Neuronal stem cell (in vitro differentiated cells): Measurements from ENCODE around the gene ZNF181.
A peak's percentile ranks its signal among the peaks of the same experiment; 100 is the strongest.

Experiments
- DNase-seq: peaks from one replicate; pipeline ENCODE4 v3.0.0-alpha.2; 2013; ENCODE audit warnings: low spot score
- H2AFZ ChIP-seq: one replicate; pipeline ENCODE4 v1.6.1; 2013; ENCODE audit warnings: mild to moderate bottlenecking, low read length, inconsistent platforms
- H2AK5ac ChIP-seq: 2 replicates; pipeline ENCODE4 v1.6.1; 2013; ENCODE audit warnings: low read depth, mild to moderate bottlenecking, inconsistent platforms, low read length, moderate library complexity, mixed read lengths
- H2BK120ac ChIP-seq: 2 replicates; pipeline ENCODE4 v1.6.1; 2013; ENCODE audit warnings: low read depth, mild to moderate bottlenecking, inconsistent platforms, low read length, moderate library complexity, mixed read lengths
- H2BK12ac ChIP-seq: one replicate; pipeline ENCODE4 v1.6.1; 2013; ENCODE audit warnings: low read length, inconsistent platforms
- H2BK15ac ChIP-seq: 2 replicates; pipeline ENCODE4 v1.6.1; 2013; ENCODE audit warnings: mild to moderate bottlenecking, low read length, inconsistent platforms, mixed read lengths
- H2BK5ac ChIP-seq: one replicate; pipeline ENCODE4 v1.6.1; 2013; ENCODE audit warnings: inconsistent platforms, mild to moderate bottlenecking, low read length, moderate library complexity
- H3K14ac ChIP-seq: one replicate; pipeline ENCODE4 v1.6.1; 2013; ENCODE audit warnings: low read length, inconsistent platforms
- H3K18ac ChIP-seq: 2 replicates; pipeline ENCODE4 v1.6.1; 2013; ENCODE audit warnings: low read length, inconsistent platforms
- H3K23ac ChIP-seq: 2 replicates; pipeline ENCODE4 v1.6.1; 2013; ENCODE audit warnings: low read depth, mild to moderate bottlenecking, mixed read lengths, low read length, inconsistent platforms; ENCODE audit not compliant: poor library complexity
- H3K27ac ChIP-seq: replicated peaks from 3 replicates; pipeline ENCODE4 v1.5.1; 2013; ENCODE audit warnings: low read length, inconsistent platforms
- H3K27me3 ChIP-seq, 3 experiments: 2 replicates each; pipeline ENCODE4 v1.6.1; 2013; ENCODE audit warnings: low read length in 3 of 3, mild to moderate bottlenecking in 2 of 3, inconsistent platforms in 1 of 3, low read depth in 1 of 3, mixed read lengths in 1 of 3, moderate library complexity in 1 of 3; ENCODE audit not compliant: control insufficient read depth in 3 of 3, insufficient read depth in 3 of 3
- H3K36me3 ChIP-seq, 2 donors: replicated peaks in 1 of 2; 2 replicates each; pipeline ENCODE4 v1.6.1; 2013; ENCODE audit warnings: low read length in 2 of 2; ENCODE audit not compliant: control insufficient read depth in 2 of 2, insufficient read depth in 2 of 2
- H3K4ac ChIP-seq: 2 replicates; pipeline ENCODE4 v1.6.1; 2013; ENCODE audit warnings: inconsistent platforms, mild to moderate bottlenecking, low read length, moderate library complexity
- H3K4me1 ChIP-seq, 2 donors: 1 replicate in 1 of 2; 2 replicates in 1 of 2; pipeline ENCODE4 v1.6.1; 2013; ENCODE audit warnings: low read length in 2 of 2, low read depth in 1 of 2; ENCODE audit not compliant: control insufficient read depth in 2 of 2, insufficient read depth in 1 of 2
- H3K4me2 ChIP-seq: one replicate; pipeline ENCODE4 v1.6.1; 2013; ENCODE audit warnings: mild to moderate bottlenecking, low read length, inconsistent platforms; ENCODE audit not compliant: insufficient read depth, poor library complexity, severe bottlenecking
- H3K4me3 ChIP-seq, 2 donors: 2 replicates each; pipeline ENCODE4 v1.5.1; 2013; ENCODE audit warnings: low read length in 2 of 2, mild to moderate bottlenecking in 2 of 2, inconsistent platforms in 1 of 2, moderate library complexity in 1 of 2
- H3K79me1 ChIP-seq: one replicate; pipeline ENCODE4 v1.6.1; 2013; ENCODE audit warnings: low read depth, mild to moderate bottlenecking, inconsistent platforms, low read length, moderate library complexity
- H3K9ac ChIP-seq: one replicate; pipeline ENCODE4 v1.6.1; 2013; ENCODE audit warnings: mild to moderate bottlenecking, low read depth, low read length, inconsistent platforms; ENCODE audit not compliant: poor library complexity
- H3K9me3 ChIP-seq, 2 donors: replicated peaks in 1 of 2; 2 replicates each; pipeline versions ENCODE3 to v1.6.1; 2013; ENCODE audit warnings: low read length in 2 of 2, mild to moderate bottlenecking in 2 of 2, inconsistent platforms in 1 of 2, low read depth in 1 of 2, mixed read lengths in 1 of 2, moderate library complexity in 1 of 2; ENCODE audit not compliant: control insufficient read depth in 2 of 2, insufficient read depth in 1 of 2
- H4K8ac ChIP-seq: one replicate; pipeline ENCODE4 v1.6.1; 2013; ENCODE audit warnings: low read depth, mild to moderate bottlenecking, inconsistent platforms, low read length, moderate library complexity
- H4K91ac ChIP-seq: one replicate; pipeline ENCODE4 v1.6.1; 2013; ENCODE audit warnings: low read length, low read depth, mild to moderate bottlenecking, inconsistent platforms; ENCODE audit not compliant: poor library complexity
- WGBS, 2 donors: extraction: QIAGEN DNeasy Blood & Tissue Kit; methylation state at CpG; one replicate each; pipeline ENCODE4 v1.1.7; 2013; ENCODE audit warnings: missing lambda C conversion rate in 2 of 2, mixed read lengths in 1 of 2; ENCODE audit not compliant: insufficient read length in 2 of 2, insufficient replicate concordance in 1 of 2; ENCODE audit errors: extremely low coverage in 2 of 2; 5-methylcytosine and 5-hydroxymethylcytosine counted together

ZNF181 gene

GRCh38 chr19:34722353-34722752, 11.7 kb upstream of the ZNF181 start:
- H2BK12ac ChIP-seq = no peak overlapping the region
- H3K4me3 ChIP-seq = no peak overlapping the region
- H3K18ac ChIP-seq = no peak overlapping the region
- H2AK5ac ChIP-seq = no peak overlapping the region
- no CpG with 5 or more reads among the region's 11 CpGs for WGBS, 2 donors
- no peaks in the 10 kb centered on the region for H3K4me1 ChIP-seq
- H3K9me3 ChIP-seq = peaks cover 0 to 3% of the 10 kb centered on the region in 2 donors
- no peak overlapping the region for H2BK120ac ChIP-seq
- H4K91ac ChIP-seq = no peak overlapping the region
- no peak overlapping the region for H3K14ac ChIP-seq
- H2BK5ac ChIP-seq = no peak overlapping the region
- H3K23ac ChIP-seq = no peak overlapping the region
- no peak overlapping the region for H2AFZ ChIP-seq
- DNase-seq = no peak
- H4K8ac ChIP-seq = no peak overlapping the region
- no peaks in the 10 kb centered on the region for H3K36me3 ChIP-seq
- H3K27me3 ChIP-seq = peaks cover 0 to 17% (median 0%) of the 10 kb centered on the region in 3 experiments
- no peak overlapping the region for H3K4me2 ChIP-seq
- H3K9ac ChIP-seq = no peak overlapping the region
- no peak overlapping the region for H2BK15ac ChIP-seq
- H3K27ac ChIP-seq = no peak overlapping the region
- no peaks in the 10 kb centered on the region for H3K79me1 ChIP-seq
- H3K4ac ChIP-seq = no peak overlapping the region

GRCh38 chr19:34725400-34725799, 8.6 kb upstream of the ZNF181 start:
- H2BK15ac ChIP-seq = no peak overlapping the region
- H3K18ac ChIP-seq = no peak overlapping the region
- H3K23ac ChIP-seq = no peak overlapping the region
- no peak overlapping the region for H3K9ac ChIP-seq
- H2BK120ac ChIP-seq = no peak overlapping the region
- no peaks in the 10 kb centered on the region for H3K79me1 ChIP-seq
- no peaks in the 10 kb centered on the region for H3K36me3 ChIP-seq
- H3K9me3 ChIP-seq = peaks cover 0 to 6% of the 10 kb centered on the region in 2 donors
- no peak overlapping the region for H4K91ac ChIP-seq
- no peak overlapping the region for H2BK5ac ChIP-seq
- H3K27me3 ChIP-seq = peaks cover 0 to 17% (median 2%) of the 10 kb centered on the region in 3 experiments
- no CpG with 5 or more reads among the region's 6 CpGs for WGBS, 2 donors
- no peak overlapping the region for H3K14ac ChIP-seq
- no peaks in the 10 kb centered on the region for H3K4me1 ChIP-seq
- H3K4me3 ChIP-seq = no peak overlapping the region
- H2AK5ac ChIP-seq = no peak overlapping the region
- no peak overlapping the region for H2AFZ ChIP-seq
- H2BK12ac ChIP-seq = no peak overlapping the region
- H3K4me2 ChIP-seq = no peak overlapping the region
- H3K4ac ChIP-seq = no peak overlapping the region
- DNase-seq = no peak
- no peak overlapping the region for H4K8ac ChIP-seq
- no peak overlapping the region for H3K27ac ChIP-seq

- no peak overlapping the region for H3K18ac ChIP-seq
- H2BK12ac ChIP-seq = no peak overlapping the region
- H3K36me3 ChIP-seq = peaks cover 0 to 10% of the 10 kb centered on the region in 2 donors
- H2BK15ac ChIP-seq = no peak overlapping the region
- no peaks in the 10 kb centered on the region for H3K79me1 ChIP-seq
- H3K27ac ChIP-seq = no peak overlapping the region
- H2AK5ac ChIP-seq = peak overlapping the region; percentile 10
- H4K91ac ChIP-seq = no peak overlapping the region
- H3K23ac ChIP-seq = peak overlapping the region; percentile 26
- no CpG with 5 or more reads among the region's 11 CpGs for WGBS, 2 donors
- no peak overlapping the region for H2BK5ac ChIP-seq
- peaks cover 6 to 9% of the 10 kb centered on the region in 2 donors for H3K9me3 ChIP-seq
- no peak overlapping the region for H4K8ac ChIP-seq
- H3K4ac ChIP-seq = no peak overlapping the region
- no peak overlapping the region for H3K4me3 ChIP-seq
- no peak overlapping the region for H3K9ac ChIP-seq
- H3K27me3 ChIP-seq = peaks cover 0 to 2% (median 0%) of the 10 kb centered on the region in 3 experiments
- H3K14ac ChIP-seq = no peak overlapping the region
- no peak for DNase-seq
- H3K4me2 ChIP-seq = no peak overlapping the region
- no peak overlapping the region for H2AFZ ChIP-seq
- peaks cover 0 to 7% of the 10 kb centered on the region in 2 donors for H3K4me1 ChIP-seq
- no peak overlapping the region for H2BK120ac ChIP-seq
Observed at GRCh38 chr19:34731019-34731829, 2.8 kb upstream of the ZNF181 start.

- H2BK15ac ChIP-seq = no peak overlapping the region
- WGBS, 2 donors = no CpG with 5 or more reads among the region's 7 CpGs
- no peak overlapping the region for H2AFZ ChIP-seq
- no peak overlapping the region for H4K8ac ChIP-seq
- H3K4me2 ChIP-seq = no peak overlapping the region
- H3K4me1 ChIP-seq = peaks cover 0 to 7% of the 10 kb centered on the region in 2 donors
- no peak overlapping the region for H3K27ac ChIP-seq
- peaks cover 0 to 2% (median 0%) of the 10 kb centered on the region in 3 experiments for H3K27me3 ChIP-seq
- H2BK120ac ChIP-seq = no peak overlapping the region
- no peak overlapping the region for H3K18ac ChIP-seq
- no peaks in the 10 kb centered on the region for H3K79me1 ChIP-seq
- H3K9me3 ChIP-seq = peaks cover 4 to 16% of the 10 kb centered on the region in 2 donors
- H3K23ac ChIP-seq = peak overlapping the region; percentile 67
- no peak overlapping the region for H3K4ac ChIP-seq
- no peak overlapping the region for H2BK12ac ChIP-seq
- H4K91ac ChIP-seq = no peak overlapping the region
- no peak for DNase-seq
- H2BK5ac ChIP-seq = no peak overlapping the region
- H3K9ac ChIP-seq = no peak overlapping the region
- no peak overlapping the region for H3K4me3 ChIP-seq
- H2AK5ac ChIP-seq = no peak overlapping the region
- peaks cover 0 to 12% of the 10 kb centered on the region in 2 donors for H3K36me3 ChIP-seq
- peak overlapping the region; percentile 63 for H3K14ac ChIP-seq
Observed at GRCh38 chr19:34731964-34732363, 2.1 kb upstream of the ZNF181 start.
